B cell (primary cell): ENCODE measurements around the gene MTERF4.

Source experiments
- CTCF ChIP-seq: fragments of 200-600 bp; IDR thresholded peaks from one replicate; pipeline ENCODE4 v1.8.0; 2022; ENCODE audit warnings: antibody characterized with exemption, mild to moderate bottlenecking
- EZH2 ChIP-seq: IDR thresholded peaks from 2 replicates; pipeline ENCODE4 v1.6.1; 2012; ENCODE audit warnings: borderline replicate concordance, low read depth, mild to moderate bottlenecking, moderate library complexity, low read length; ENCODE audit not compliant: insufficient read depth, poor library complexity, severe bottlenecking

- TF ChIP-seq CTCF (no peak), EZH2 (no peak)
Measured at GRCh38 chr2:241102239-241102803, at the start of gene MTERF4.
